Amygdala (tissue), 56 donors: ENCODE measurements around the gene RNF186.
A peak's percentile ranks its signal among the peaks of the same experiment; 100 is the strongest.

Experiments used
- DNase-seq, 56 donors: peaks; one replicate each; lab custom pipeline; 2025; lab: John Stamatoyannopoulos, UW

The RNF186 gene

GRCh38 chr1:19769211-19769932 is 45.7 kb downstream of the RNF186 start:
- DNase-seq, result no peak

GRCh38 chr1:19768353-19769210 is 46.5 kb downstream of the RNF186 start:
- DNase-seq, result no peak

- DNase-seq, result peak in 12 of 56 donors; percentile 0 to 27 (median 8)
Observed at GRCh38 chr1:19765623-19766022, 49.5 kb downstream of the RNF186 start.

- DNase-seq, result no peak
Observed at GRCh38 chr1:19764848-19765247, 50.2 kb downstream of the RNF186 start.
